Stimulated activated CD8-positive, alpha-beta memory T cell treated with anti-CD3 and anti-CD28 coated beads, Interleukin-4, amount 100 ng/mL, for 24 hours (primary cell): ENCODE results near the gene SMAGP.
"Not testable (repeated sequence)": the region's sequence is repeated elsewhere in the genome, so short reads cannot be mapped to it uniquely, and the experiment has no call there.

ENCODE experiments used
- DNase-seq: peaks from one replicate; pipeline ENCODE4 v3.0.0-alpha.2; 2020; ENCODE audit warnings: low read depth

The SMAGP gene, protein sequence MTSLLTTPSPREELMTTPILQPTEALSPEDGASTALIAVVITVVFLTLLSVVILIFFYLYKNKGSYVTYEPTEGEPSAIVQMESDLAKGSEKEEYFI

GRCh38 chr12:51270067-51270950 is at the start of gene SMAGP:
Gene SMAGP (minus strand): TSS chr12:51270415. CDS start chr12:51269278, 1,137 bp downstream.
- peak; percentile 36 for DNase-seq

GRCh38 chr12:51318846-51319599 is 48.8 kb upstream of the SMAGP start:
- DNase-seq, result no peak

- DNase-seq, result not testable (repeated sequence)
These were observed 48.0 kb upstream of the SMAGP start for GRCh38 chr12:51318057-51318806.

- DNase-seq, result no peak
These were observed 41.2 kb upstream of the SMAGP start for GRCh38 chr12:51311389-51311788.

- no peak for DNase-seq
These were observed 37.7 kb upstream of the SMAGP start for GRCh38 chr12:51307655-51308593.

DNA sequence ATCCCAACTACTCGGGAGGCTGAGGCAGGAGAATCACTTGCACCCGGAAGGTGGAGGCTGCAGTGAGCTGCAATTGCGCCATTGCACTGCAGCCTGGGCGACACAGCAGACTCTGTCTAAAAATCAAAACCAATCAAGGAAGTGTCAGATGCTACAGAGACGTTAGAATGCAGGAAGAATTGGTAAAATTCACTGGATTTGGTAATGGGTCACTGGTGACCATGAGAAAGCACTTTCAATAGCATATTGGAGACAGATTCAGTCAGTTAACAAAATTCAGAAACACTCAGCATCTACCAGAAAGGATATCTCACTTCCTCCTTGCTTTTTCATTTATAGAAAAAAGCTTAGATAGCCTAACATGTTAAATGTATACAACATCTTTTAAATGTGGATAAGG is 36.3 kb upstream of the SMAGP start:
- no peak for DNase-seq

GRCh38 chr12:51300768-51301167 is 30.6 kb upstream of the SMAGP start:
- DNase-seq, result not testable (repeated sequence)

DNA sequence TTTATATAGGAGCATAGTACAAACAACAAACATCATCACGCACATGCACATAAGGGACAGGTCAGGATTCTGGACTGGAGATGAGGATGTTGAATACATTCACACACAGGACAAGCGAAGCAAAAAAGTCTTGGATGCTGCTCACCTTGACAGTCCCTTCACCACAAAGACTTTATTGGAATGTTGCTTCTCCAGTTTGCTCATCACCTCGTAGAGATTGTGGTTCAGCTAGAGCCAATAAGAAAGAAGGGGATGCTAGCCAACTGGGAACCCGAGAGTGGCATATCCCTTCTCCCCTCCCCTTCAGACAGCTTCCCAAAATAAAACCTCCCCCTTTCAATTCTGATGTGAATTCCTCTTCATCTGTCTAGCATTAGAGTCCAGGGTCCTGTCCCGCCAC is 25.4 kb upstream of the SMAGP start:
- DNase-seq, result no peak

GRCh38 chr12:51294097-51294496 is 23.9 kb upstream of the SMAGP start:
- not testable (repeated sequence) for DNase-seq

- no peak for DNase-seq
These were observed 23.5 kb upstream of the SMAGP start for GRCh38 chr12:51293696-51294095.

GRCh38 chr12:51291603-51292513 is 21.6 kb upstream of the SMAGP start:
- not testable (repeated sequence) for DNase-seq

DNA sequence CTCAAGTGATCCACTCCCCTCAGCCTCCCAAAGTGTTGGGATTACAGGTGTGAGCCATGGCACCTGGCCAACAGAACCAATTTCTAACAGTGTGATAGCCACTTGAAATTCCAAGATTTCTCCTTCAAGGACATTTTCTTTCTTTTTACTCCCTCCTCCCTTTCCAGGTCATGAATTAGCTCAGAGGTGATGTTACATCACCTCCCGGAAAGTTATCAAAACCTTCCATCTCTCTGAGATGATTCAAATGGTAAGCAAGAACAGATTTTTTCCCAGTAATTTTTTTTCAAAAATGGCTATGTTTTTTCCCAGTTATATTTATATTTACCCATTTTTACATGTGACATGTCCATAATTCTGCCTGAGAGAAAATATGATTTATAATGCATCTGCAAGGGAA is 15.6 kb upstream of the SMAGP start:
- DNase-seq, result no peak

GRCh38 chr12:51281202-51281924 is 11.1 kb upstream of the SMAGP start:
- DNase-seq, result no peak

DNA sequence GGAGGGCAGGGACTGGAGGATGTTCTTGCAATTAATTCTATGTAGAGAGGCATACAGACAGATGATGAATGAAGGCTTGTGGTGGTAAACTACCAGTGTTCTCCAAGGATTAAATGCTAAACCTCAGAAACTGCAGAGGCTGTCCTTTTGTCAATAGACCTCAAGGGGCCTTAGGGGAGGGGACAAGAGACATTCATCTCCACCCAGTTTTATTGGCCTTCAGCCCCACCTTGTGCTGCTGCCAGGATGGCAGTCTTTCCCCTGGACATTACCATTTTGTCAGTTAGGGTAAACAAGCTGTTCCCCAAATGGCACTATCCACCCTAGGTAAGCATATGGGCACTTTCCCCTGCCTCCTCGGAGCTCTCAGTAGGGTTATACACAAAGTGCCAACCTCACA is 4.9 kb upstream of the SMAGP start:
- DNase-seq, result no peak

DNA sequence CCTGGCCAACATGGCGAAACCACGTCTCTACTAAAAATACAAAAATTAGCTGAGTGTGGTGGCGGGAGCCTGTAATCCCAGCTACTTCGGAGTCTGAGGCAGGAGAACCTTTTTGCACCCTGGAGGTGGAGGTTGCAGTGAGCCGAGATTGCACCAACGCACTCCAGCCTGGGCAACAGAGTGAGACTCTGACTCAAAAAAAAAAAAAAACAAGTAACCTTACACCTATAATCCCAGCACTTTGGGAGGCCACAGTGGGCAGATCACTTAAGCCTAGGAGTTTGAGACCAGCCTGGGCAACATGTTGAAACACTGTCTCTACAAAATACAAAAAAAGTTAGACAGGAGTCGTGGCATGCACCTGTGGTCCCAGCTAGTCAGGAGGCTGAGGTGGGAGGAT is 2.6 kb upstream of the SMAGP start:
- not testable (repeated sequence) for DNase-seq

DNA sequence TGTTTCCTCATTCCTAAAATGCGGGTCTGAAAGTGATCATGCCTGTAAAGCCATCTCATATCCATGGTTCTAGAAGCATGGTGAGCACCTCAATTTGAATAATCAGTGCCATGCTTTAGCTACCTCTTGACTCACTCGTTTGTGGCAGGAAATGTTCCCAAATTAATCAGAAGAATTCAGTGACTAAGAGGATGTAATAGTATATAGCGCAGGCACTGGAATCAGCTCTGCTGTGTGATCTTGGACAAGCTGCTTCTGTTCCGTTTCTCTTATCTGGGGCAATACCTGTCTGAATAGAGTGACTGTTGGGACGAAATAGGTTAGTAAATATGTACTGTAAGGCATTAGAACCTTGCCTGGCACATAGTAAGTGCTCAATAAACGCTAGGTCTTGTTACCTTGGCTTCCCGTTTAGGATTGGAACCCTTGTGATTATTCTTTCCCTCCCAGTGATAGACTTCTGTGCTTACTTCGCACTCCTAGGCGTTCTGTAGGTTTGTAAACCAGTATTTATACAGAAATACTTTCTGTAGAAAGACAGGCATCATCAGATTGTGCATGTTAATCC is 820 bp upstream of the SMAGP start:
- DNase-seq, result no peak

DNA sequence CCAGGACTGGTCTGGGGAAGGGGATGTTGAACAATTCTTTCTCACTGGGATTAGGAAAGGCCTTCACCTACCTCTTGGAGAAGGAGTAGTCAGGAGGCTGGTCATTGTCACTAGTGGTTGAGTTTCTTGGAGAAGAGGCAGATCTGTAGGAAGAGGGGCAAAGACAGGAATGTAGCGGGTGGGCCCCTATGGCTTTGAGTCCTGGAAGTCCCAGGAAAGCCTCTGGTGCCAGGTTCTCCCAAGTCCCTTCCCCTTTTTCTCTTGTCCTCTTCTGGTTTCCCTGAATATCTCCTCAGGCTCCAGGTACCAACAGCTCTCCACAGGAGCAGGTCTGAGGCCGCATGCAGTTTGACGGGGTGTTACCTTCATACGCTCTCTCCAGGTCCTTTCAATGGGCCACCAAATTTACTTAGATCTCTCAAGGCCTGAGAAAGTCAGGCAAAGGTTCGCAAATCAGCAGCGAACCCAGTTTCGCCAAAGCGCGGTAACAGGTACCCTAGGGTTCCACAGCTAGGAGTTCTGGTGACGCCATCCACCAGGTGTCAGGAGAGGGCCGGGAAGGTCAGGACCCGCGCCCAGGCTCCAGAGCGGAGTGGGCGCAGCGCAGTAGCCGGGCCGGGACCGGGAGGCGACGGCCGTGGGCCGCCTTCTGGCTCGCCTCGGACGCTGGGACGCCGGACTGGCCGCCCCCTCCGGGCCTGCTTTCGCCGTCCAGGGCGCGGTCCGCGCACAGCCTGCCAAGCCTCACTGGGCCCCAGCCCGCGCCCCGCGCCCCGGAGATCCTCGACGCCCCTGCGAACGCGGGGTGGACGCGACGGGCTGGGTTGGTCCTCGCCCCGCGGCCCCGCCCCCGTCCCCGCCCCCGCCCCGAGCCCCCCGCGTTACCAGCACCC is 795 bp downstream of the SMAGP start:
- DNase-seq, result peak; percentile 30

DNA sequence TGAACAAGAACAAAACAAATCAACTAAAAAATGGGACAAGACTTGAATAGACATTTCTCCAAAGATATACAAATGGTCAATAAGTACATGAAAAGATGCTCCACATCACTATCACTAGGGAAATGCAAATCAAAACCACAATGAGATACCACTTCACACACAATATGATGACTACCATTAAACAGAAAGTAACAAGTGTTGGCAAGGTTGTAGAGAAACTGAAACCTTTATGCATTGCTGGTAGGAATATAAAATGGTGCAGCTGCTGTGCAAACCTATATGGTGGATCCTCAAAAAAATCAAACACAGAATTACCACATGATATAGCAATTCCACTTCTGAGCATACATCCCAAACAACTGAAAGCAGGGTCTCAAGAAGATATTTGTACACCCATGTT is 5.2 kb downstream of the SMAGP start:
- no peak for DNase-seq
